ENCODE measurements around the gene TDRD1. TPM values are rescaled to one million over a fixed set of nuclear protein-coding genes. Genes with fewer than 3 reads are reported as not detected.

TDRD1 gene
- total RNA-seq, 2 donors from 2014 or later, result 0.78 to 0.99 TPM

DNA sequence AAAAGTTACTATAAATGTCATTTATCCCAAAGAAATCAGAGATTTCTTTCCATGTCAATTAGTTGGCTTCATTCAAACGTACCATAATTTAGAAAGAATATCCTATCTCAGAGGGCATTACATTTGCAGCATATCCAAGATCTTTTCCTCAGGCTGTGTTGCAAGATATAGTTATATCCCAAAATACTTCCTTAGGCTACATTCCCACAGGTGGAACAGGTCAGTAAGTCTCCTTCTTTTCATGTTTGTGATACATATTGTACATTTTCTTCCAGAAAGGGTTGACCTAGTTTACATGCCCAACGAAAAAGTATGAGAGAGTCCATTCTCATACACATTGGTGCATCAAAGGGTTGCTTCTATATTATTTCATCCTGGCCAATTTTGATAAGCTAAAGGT, 33.0 kb downstream of the TDRD1 start:
- intact Hi-C loops (cut with DNase I), result no loop called here
- H3K4me1 ChIP-seq, result no peaks in the 10 kb centered on the region
- ATAC-seq (no peak), DNase-seq (no peak)
- no peaks in the 10 kb centered on the region for H3K9me3 ChIP-seq
- no peak overlapping the region for H3K27ac ChIP-seq
- H3K27me3 ChIP-seq, result no peaks in the 10 kb centered on the region
- TF ChIP-seq, protein P1, sequence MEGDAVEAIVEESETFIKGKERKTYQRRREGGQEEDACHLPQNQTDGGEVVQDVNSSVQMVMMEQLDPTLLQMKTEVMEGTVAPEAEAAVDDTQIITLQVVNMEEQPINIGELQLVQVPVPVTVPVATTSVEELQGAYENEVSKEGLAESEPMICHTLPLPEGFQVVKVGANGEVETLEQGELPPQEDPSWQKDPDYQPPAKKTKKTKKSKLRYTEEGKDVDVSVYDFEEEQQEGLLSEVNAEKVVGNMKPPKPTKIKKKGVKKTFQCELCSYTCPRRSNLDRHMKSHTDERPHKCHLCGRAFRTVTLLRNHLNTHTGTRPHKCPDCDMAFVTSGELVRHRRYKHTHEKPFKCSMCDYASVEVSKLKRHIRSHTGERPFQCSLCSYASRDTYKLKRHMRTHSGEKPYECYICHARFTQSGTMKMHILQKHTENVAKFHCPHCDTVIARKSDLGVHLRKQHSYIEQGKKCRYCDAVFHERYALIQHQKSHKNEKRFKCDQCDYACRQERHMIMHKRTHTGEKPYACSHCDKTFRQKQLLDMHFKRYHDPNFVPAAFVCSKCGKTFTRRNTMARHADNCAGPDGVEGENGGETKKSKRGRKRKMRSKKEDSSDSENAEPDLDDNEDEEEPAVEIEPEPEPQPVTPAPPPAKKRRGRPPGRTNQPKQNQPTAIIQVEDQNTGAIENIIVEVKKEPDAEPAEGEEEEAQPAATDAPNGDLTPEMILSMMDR (IDR thresholded peaks at IDR 0.05), result no peak
- TF ChIP-seq POLR2A (IDR thresholded peaks at IDR 0.05), result no peak
- H3K36me3 ChIP-seq (replicated peaks in 1 of 2; ENCODE audit: insufficient read depth in 1 of 2, low read depth in 2 of 2), result no peaks in the 10 kb centered on the region
- 71 to 79% methylated on average over 2 of the region's 2 CpGs for WGBS, 2 donors
- no peak overlapping the region for H3K4me3 ChIP-seq

DNA sequence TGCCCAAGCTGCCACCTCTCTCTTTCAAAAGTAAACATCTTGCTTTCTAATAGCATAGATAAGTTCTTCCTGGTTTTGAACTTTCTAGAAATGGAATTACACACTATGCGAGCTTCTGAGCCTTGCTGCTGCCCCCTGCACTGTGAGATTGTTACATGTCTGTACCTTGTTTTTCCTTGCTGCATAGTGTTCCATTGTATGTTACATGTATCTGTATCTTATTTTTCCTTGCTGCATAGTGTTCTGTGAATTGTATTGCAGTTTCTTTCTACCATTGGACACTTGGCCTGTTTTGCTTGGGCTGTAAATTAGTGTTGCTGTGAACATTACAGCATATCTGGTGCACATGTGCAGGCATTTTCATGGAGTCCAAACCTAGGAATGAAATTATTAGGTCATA, 35.9 kb downstream of the TDRD1 start:
- WGBS, 2 donors, result 88% methylated on average over 1 of the region's 1 CpG
- no peaks in the 10 kb centered on the region for H3K4me1 ChIP-seq
- no peak for DNase-seq
- ATAC-seq, result no peak
- no peaks in the 10 kb centered on the region for H3K36me3 ChIP-seq (replicated peaks in 1 of 2; ENCODE audit: insufficient read depth in 1 of 2, low read depth in 2 of 2)
- no peak overlapping the region for H3K27ac ChIP-seq
- TF ChIP-seq POLR2A (IDR thresholded peaks at IDR 0.05), result no peak
- TF ChIP-seq, protein P1 (IDR thresholded peaks at IDR 0.05), result no peak
- intact Hi-C loops (cut with DNase I), result no loop called here
- H3K4me3 ChIP-seq, result no peak overlapping the region
- no peaks in the 10 kb centered on the region for H3K9me3 ChIP-seq
- no peaks in the 10 kb centered on the region for H3K27me3 ChIP-seq

DNA sequence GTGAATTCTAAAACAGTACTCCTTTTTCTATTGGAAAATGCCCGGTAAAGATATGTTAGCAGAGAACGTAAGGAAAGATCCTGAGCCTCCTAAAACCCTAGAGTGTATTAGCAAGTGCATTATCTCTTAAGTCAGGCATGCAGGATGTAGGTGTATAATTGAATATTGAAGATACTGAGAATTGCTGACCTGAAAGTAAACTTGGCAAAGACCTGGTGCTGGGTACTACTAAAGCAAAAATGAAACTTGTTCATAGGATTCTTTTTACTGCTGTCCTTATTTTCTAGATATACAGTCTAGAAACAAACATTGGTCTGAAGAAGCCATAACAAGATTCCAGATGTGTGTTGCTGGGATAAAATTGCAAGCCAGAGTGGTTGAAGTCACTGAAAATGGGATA, 41.1 kb downstream of the TDRD1 start:
- no peak for TF ChIP-seq POLR2A (IDR thresholded peaks at IDR 0.05)
- TF ChIP-seq, protein P1 (IDR thresholded peaks at IDR 0.05), result no peak

DNA sequence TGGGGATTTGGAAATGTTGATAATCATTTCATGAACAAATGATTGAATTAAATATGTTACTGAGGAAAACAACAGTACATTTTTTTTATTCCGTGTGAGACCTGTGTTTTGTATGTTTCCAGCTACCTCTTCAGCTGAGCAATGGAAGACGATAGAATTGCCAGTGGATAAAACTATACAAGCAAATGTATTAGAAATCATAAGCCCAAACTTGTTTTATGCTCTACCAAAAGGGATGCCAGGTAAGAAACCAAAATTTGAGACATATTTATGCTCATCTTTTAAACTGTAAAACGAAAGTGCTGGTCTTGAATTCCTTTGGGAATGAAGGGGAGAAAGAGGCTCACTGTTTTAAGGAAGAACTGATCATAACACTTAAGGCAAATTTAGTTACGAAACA, 42.1 kb downstream of the TDRD1 start:
- ATAC-seq (no peak), DNase-seq (no peak)
- intact Hi-C loops (cut with DNase I), result no loop called here
- WGBS, 2 donors, result 73 to 75% methylated on average over 4 of the region's 4 CpGs
- no peak overlapping the region for H3K27ac ChIP-seq
- no peaks in the 10 kb centered on the region for H3K36me3 ChIP-seq (replicated peaks in 1 of 2; ENCODE audit: insufficient read depth in 1 of 2, low read depth in 2 of 2)
- no peaks in the 10 kb centered on the region for H3K27me3 ChIP-seq
- H3K4me3 ChIP-seq, result no peak overlapping the region
- H3K4me1 ChIP-seq, result no peaks in the 10 kb centered on the region
- no peaks in the 10 kb centered on the region for H3K9me3 ChIP-seq
- TF ChIP-seq POLR2A (IDR thresholded peaks at IDR 0.05), result no peak

More for the DNA sequence above, 41.1 kb downstream of the TDRD1 start:
- Histone ChIP-seq H3K4me3 (no peak overlapping the region), H3K27me3 (no peaks in the 10 kb centered on the region), H3K36me3 (replicated peaks in 1 of 2; ENCODE audit: insufficient read depth in 1 of 2, low read depth in 2 of 2) (no peaks in the 10 kb centered on the region), H3K27ac (no peak overlapping the region), H3K4me1 (no peaks in the 10 kb centered on the region), H3K9me3 (no peaks in the 10 kb centered on the region)
- no peak for DNase-seq
- intact Hi-C loops (cut with DNase I), result no loop called here
- 91 to 93% methylated on average over 2 of the region's 2 CpGs for WGBS, 2 donors
- ATAC-seq, result no peak

DNA sequence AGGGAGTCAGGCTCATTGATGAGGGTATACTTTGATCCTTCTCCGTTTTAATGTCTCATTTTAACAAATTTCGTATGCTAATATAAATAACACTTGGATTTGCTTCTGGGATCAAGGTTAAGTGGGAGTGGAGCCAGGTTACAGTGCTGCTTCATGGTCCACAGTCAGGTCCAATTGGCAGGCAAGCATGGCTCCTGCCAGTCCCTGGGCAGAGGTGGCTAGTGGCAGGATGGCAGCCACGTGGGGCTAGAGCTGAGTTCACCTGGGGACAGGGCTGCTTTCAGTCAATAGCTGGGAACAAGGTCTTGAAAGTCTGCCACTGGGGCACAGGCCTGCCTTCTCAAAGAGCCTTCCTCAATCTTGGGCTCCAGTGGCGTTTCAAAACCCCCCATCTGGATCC, 43.9 kb downstream of the TDRD1 start:
- Histone ChIP-seq H3K36me3 (replicated peaks in 1 of 2; ENCODE audit: insufficient read depth in 1 of 2, low read depth in 2 of 2) (no peaks in the 10 kb centered on the region), H3K4me1 (no peaks in the 10 kb centered on the region), H3K27ac (no peak overlapping the region), H3K4me3 (no peak overlapping the region), H3K27me3 (no peaks in the 10 kb centered on the region), H3K9me3 (no peaks in the 10 kb centered on the region)
- no peak for TF ChIP-seq POLR2A (IDR thresholded peaks at IDR 0.05)
- TF ChIP-seq, protein P1 (IDR thresholded peaks at IDR 0.05), result no peak
- peak; percentile 31 to 42 (median 40) for DNase-seq
- intact Hi-C loops (cut with DNase I), result no loop called here
- WGBS, 2 donors, result 45 to 49% methylated on average over 3 to 4 of the region's 4 CpGs
- peak; percentile 50 for ATAC-seq

Data from body of pancreas (tissue), 4 donors.